PFSK-1 (cell line): ENCODE measurements around the gene MAZ.

Experiments
- FOXP2 ChIP-seq: optimal IDR thresholded peaks from 2 replicates; pipeline ENCODE3; 2011; ENCODE audit warnings: borderline replicate concordance, control low read depth, inconsistent platforms; ENCODE audit not compliant: insufficient read depth; ENCODE audit errors: extremely low read length, extremely low read depth
- POLR2AphosphoS5 ChIP-seq: IDR thresholded peaks from 2 replicates; pipeline ENCODE4 v1.6.1; 2012; ENCODE audit warnings: low read depth, mild to moderate bottlenecking, control low read depth, low read length, moderate library complexity
- SIN3A ChIP-seq: IDR thresholded peaks from 2 replicates; pipeline ENCODE4 v1.6.1; 2012; ENCODE audit warnings: mild to moderate bottlenecking, low read length, moderate library complexity, borderline replicate concordance; ENCODE audit not compliant: insufficient read depth
- TAF1 ChIP-seq: IDR thresholded peaks from 2 replicates; pipeline ENCODE4 v1.6.1; 2012; ENCODE audit warnings: low read length, control low read depth, borderline replicate concordance; ENCODE audit not compliant: insufficient read depth
- TF ChIP-seq, protein P1 (sequence below), 2 experiments: IDR thresholded peaks; 2 replicates each; pipeline versions ENCODE4 v1.6.1 to v1.8.0; 2011 to 2012; ENCODE audit warnings: low read depth in 2 of 2, low read length in 2 of 2, control low read depth in 1 of 2, inconsistent platforms in 1 of 2, mild to moderate bottlenecking in 1 of 2, moderate library complexity in 1 of 2; ENCODE audit not compliant: insufficient read depth in 1 of 2

DNA sequence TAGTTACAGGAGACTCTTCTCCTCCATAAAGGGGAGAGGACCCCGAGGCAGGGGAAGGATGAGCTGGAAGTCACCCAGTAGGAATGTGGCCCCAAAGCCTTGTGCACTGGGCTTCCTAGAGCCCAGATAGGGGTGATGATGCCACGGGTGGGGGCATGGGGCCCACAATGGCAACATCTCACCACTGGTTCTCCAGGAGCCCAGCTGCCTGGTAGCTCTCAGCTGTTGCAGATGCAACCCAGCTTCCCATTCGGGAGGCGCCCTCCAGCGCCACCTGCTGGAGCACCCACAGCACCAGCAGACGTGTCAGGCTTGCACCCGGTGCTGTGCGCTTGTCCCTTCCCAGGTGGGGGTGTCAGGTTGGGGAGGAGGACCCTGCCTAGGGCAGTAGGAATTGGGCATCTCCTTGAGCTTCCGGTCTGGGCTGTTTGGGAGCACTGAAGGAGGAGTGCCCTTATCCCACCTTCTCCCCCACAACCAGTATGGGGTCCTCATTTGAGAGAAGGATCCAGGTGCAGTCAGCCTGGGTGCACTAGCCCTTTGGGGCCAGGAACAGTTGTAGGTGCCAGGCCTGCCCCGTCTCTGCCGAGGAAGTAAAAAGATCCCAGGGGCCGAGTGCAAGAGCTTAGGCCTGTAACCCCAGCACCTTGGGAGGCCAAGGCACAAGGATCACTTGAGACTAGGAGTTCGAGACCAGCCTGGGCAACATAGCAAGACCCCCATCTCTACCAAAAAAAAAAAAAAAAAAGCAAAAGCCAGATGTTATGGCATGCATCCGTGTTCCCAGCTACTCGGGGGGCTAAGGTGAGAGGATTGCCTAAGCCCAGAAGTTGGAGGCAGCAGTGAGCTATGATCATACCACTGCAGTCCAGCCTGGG is 42.3 kb downstream of the MAZ start:
- TF ChIP-seq, protein P1, sequence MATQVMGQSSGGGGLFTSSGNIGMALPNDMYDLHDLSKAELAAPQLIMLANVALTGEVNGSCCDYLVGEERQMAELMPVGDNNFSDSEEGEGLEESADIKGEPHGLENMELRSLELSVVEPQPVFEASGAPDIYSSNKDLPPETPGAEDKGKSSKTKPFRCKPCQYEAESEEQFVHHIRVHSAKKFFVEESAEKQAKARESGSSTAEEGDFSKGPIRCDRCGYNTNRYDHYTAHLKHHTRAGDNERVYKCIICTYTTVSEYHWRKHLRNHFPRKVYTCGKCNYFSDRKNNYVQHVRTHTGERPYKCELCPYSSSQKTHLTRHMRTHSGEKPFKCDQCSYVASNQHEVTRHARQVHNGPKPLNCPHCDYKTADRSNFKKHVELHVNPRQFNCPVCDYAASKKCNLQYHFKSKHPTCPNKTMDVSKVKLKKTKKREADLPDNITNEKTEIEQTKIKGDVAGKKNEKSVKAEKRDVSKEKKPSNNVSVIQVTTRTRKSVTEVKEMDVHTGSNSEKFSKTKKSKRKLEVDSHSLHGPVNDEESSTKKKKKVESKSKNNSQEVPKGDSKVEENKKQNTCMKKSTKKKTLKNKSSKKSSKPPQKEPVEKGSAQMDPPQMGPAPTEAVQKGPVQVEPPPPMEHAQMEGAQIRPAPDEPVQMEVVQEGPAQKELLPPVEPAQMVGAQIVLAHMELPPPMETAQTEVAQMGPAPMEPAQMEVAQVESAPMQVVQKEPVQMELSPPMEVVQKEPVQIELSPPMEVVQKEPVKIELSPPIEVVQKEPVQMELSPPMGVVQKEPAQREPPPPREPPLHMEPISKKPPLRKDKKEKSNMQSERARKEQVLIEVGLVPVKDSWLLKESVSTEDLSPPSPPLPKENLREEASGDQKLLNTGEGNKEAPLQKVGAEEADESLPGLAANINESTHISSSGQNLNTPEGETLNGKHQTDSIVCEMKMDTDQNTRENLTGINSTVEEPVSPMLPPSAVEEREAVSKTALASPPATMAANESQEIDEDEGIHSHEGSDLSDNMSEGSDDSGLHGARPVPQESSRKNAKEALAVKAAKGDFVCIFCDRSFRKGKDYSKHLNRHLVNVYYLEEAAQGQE (IDR thresholded peaks at IDR 0.05; ENCODE audit: insufficient read depth in 1 of 2, low read depth in 2 of 2, low read length in 2 of 2), result no peak
- TF ChIP-seq POLR2AphosphoS5, result no peak
- TF ChIP-seq TAF1, result no peak
- no peak for TF ChIP-seq FOXP2
- TF ChIP-seq SIN3A, result no peak
